Adrenal gland (tissue), 12 donors: Measurements from ENCODE around the gene KMT2C. TPM values are rescaled to one million over a fixed set of nuclear protein-coding genes. Genes with fewer than 3 reads are reported as not detected.
"Not testable (repeated sequence)": the region's sequence is repeated elsewhere in the genome, so short reads cannot be mapped to it uniquely, and the experiment has no call there.

Experiments
- DNase-seq, 7 donors: peaks; one replicate each; pipeline ENCODE4 v3.0.0-alpha.2; 2019 to 2020
- H3K27ac ChIP-seq, 5 donors: fragments of 200-600 bp; sonication (generic) in 4 of 5; 1 replicate in 3 of 5; 2 replicates in 2 of 5; pipeline versions ENCODE4 v1.5.1 to v1.8.0; 2016 to 2020; ENCODE audit warnings: mild to moderate bottlenecking in 1 of 5
- H3K27me3 ChIP-seq: fragments of 200-600 bp; 2 replicates; pipeline ENCODE4 v1.8.0; 2021
- H3K36me3 ChIP-seq, 2 donors: fragments of 200-600 bp; replicated peaks in 1 of 2; 1 replicate in 1 of 2; 2 replicates in 1 of 2; pipeline versions ENCODE4 v1.5.1 to v1.8.0; 2018 to 2022
- H3K4me1 ChIP-seq, 2 donors: fragments of 200-600 bp; replicated peaks in 1 of 2; 1 replicate in 1 of 2; 2 replicates in 1 of 2; pipeline versions ENCODE4 v1.5.1 to v1.8.0; 2018 to 2021
- H3K4me3 ChIP-seq, 4 donors: fragments of 200-600 bp; sonication (generic) in 3 of 4; one replicate each; pipeline ENCODE4 v1.5.1; 2016 to 2018
- H3K9me3 ChIP-seq, 3 donors: fragments of 200-600 bp; sonication (generic) in 1 of 3; replicated peaks in 1 of 3; 1 replicate in 2 of 3; 2 replicates in 1 of 3; pipeline versions ENCODE4 v1.5.1 to v1.8.0; 2016 to 2021
- CTCF ChIP-seq, 6 experiments: fragments of 450-650 bp in 4 of 6; fragments of 200-600 bp in 2 of 6; sonication (generic) in 1 of 6; IDR thresholded peaks; 1 replicate in 5 of 6; 2 replicates in 1 of 6; pipeline versions ENCODE4 v1.5.1 to v1.8.0; 2016 to 2021; ENCODE audit warnings: antibody characterized with exemption in 6 of 6, mild to moderate bottlenecking in 2 of 6, moderate library complexity in 1 of 6
- POLR2A ChIP-seq, 2 donors: fragments of 450-650 bp; IDR thresholded peaks; one replicate each; pipeline ENCODE4 v1.6.1; 2017; ENCODE audit warnings: antibody characterized with exemption in 2 of 2, mild to moderate bottlenecking in 2 of 2, moderate library complexity in 1 of 2
- WGBS, 4 donors: extraction: QIAGEN DNeasy Blood & Tissue Kit in 2 of 4; methylation state at CpG; one replicate each; pipeline versions ENCODE4 v1.1.5 to v1.1.7; 2013 to 2017; 5-methylcytosine and 5-hydroxymethylcytosine counted together
- intact Hi-C, 2 donors: fragments of 100-400 bp; cut with DNase I; formaldehyde crosslinking; loops; one replicate each; pipeline versions ENCODE4 v1.14.1 to v1.15.0; 2022 to 2023
- polyA plus RNA-seq, 3 donors: library from polyadenylated mRNA; stranded (reverse); fragments of 200-250 nt in 2 of 3; fragments of 350-450 nt in 1 of 3; fragmentation: Illumina TruSeq in 1 of 3; extraction: RNeasy Lipid Tissue Mini Kit (QIAGEN cat#74804) in 1 of 3; gene quantifications; one replicate each; pipeline ENCODE4 v1.2.3, GENCODE V29; 2013 to 2014
- total RNA-seq, 9 donors: library from RNA; depleted of rRNA in 4 of 9; stranded (reverse); fragments of >200 nt in 4 of 9; fragments of 120-200 nt in 1 of 9; fragmentation: NEBNext Ultra II Directional in 1 of 9; extraction: Animal tissue kit (Norgen Biotek cat#: 25700) in 1 of 9; gene quantifications; one replicate each; pipeline versions ENCODE4 v1.1.0 to v1.2.4, GENCODE V29; 2013 to 2023
- donor health status: healthy with polysubstance abuse.
- donor health status: Bipolar disorder and iron deficiency.
- donor health status: DM: yes; HTN: yes; CAD: no.
- donor health status: DM: no; HTN: no; CAD: no.
- donor health status: DM: no; HTN: no; CAD: no.
- donor health status: DM: yes; HTN: yes; CAD: no.

The KMT2C gene
- total and polyA plus RNA-seq, 12 donors = 6.9 to 105 (median 55.6) TPM

GRCh38 chr7:152419473-152420429 lies 16.1 kb downstream of the KMT2C start:
- Histone ChIP-seq H3K27ac (no peak overlapping the region), H3K4me1 (peaks cover 3 to 6% of the 10 kb centered on the region in 2 donors), H3K9me3 (no peaks in the 10 kb centered on the region), H3K36me3 (no peaks in the 10 kb centered on the region), H3K4me3 (no peak overlapping the region), H3K27me3 (no peaks in the 10 kb centered on the region)
- no peak for DNase-seq
- intact Hi-C loops = no loop called here
- 73 to 84% (median 78%) methylated on average over 5 of the region's 5 CpGs for WGBS, 4 donors
- TF ChIP-seq CTCF (IDR thresholded peaks at IDR 0.05) (no peak), POLR2A (IDR thresholded peaks at IDR 0.05) (no peak)

- 81 to 98% (median 91%) methylated on average over 2 of the region's 2 CpGs for WGBS, 4 donors
- Histone ChIP-seq H3K27ac (no peak overlapping the region), H3K27me3 (no peaks in the 10 kb centered on the region), H3K4me3 (no peak overlapping the region), H3K36me3 (no peaks in the 10 kb centered on the region), H3K4me1 (no peaks in the 10 kb centered on the region), H3K9me3 (no peaks in the 10 kb centered on the region)
- intact Hi-C loops = no loop called here
- TF ChIP-seq POLR2A (IDR thresholded peaks at IDR 0.05) (no peak), CTCF (IDR thresholded peaks at IDR 0.05) (no peak)
- no peak for DNase-seq
These were observed 21.0 kb downstream of the KMT2C start for GRCh38 chr7:152414779-152415178.

- H3K4me1 ChIP-seq = no peaks in the 10 kb centered on the region
- no peak for TF ChIP-seq CTCF (IDR thresholded peaks at IDR 0.05)
- no peak for TF ChIP-seq POLR2A (IDR thresholded peaks at IDR 0.05)
- intact Hi-C loops = no loop called here
- H3K4me3 ChIP-seq = no peak overlapping the region
- 31 to 38% (median 34%) methylated on average over 5 of the region's 5 CpGs for WGBS, 4 donors
- no peaks in the 10 kb centered on the region for H3K27me3 ChIP-seq
- no peaks in the 10 kb centered on the region for H3K9me3 ChIP-seq
- no peak overlapping the region for H3K27ac ChIP-seq
- H3K36me3 ChIP-seq = no peaks in the 10 kb centered on the region
- DNase-seq = no peak
These were observed 24.4 kb downstream of the KMT2C start for GRCh38 chr7:152411389-152411788.

- no peak overlapping the region for H3K4me3 ChIP-seq
- WGBS, 4 donors = 22 to 29% (median 27%) methylated on average over 3 of the region's 3 CpGs
- H3K36me3 ChIP-seq = no peaks in the 10 kb centered on the region
- no peaks in the 10 kb centered on the region for H3K9me3 ChIP-seq
- H3K27ac ChIP-seq = no peak overlapping the region
- TF ChIP-seq POLR2A (IDR thresholded peaks at IDR 0.05) (no peak), CTCF (IDR thresholded peaks at IDR 0.05) (no peak)
- intact Hi-C loops = no loop called here
- no peaks in the 10 kb centered on the region for H3K27me3 ChIP-seq
- DNase-seq = no peak
- no peaks in the 10 kb centered on the region for H3K4me1 ChIP-seq
These were observed 29.3 kb downstream of the KMT2C start for GRCh38 chr7:152406491-152406890.

GRCh38 chr7:152406030-152406429 lies 29.8 kb downstream of the KMT2C start:
- H3K27me3 ChIP-seq, H3K9me3 ChIP-seq, intact Hi-C loops, H3K36me3 ChIP-seq, DNase-seq, H3K4me3 ChIP-seq, H3K27ac ChIP-seq, H3K4me1 ChIP-seq: not testable (repeated sequence)
- WGBS, 4 donors = 48 to 57% (median 52%) methylated on average over 2 of the region's 2 CpGs
